Limb (tissue), 2 donors: Measurements from ENCODE around the gene GNAS-AS1.
A peak's percentile ranks its signal among the peaks of the same experiment; 100 is the strongest.

Experiments used
- DNase-seq, 2 donors: peaks; one replicate each; pipeline ENCODE4 v3.0.0-alpha.2; 2016; ENCODE audit errors: extremely low spot score in 2 of 2

GNAS-AS1 gene

DNA sequence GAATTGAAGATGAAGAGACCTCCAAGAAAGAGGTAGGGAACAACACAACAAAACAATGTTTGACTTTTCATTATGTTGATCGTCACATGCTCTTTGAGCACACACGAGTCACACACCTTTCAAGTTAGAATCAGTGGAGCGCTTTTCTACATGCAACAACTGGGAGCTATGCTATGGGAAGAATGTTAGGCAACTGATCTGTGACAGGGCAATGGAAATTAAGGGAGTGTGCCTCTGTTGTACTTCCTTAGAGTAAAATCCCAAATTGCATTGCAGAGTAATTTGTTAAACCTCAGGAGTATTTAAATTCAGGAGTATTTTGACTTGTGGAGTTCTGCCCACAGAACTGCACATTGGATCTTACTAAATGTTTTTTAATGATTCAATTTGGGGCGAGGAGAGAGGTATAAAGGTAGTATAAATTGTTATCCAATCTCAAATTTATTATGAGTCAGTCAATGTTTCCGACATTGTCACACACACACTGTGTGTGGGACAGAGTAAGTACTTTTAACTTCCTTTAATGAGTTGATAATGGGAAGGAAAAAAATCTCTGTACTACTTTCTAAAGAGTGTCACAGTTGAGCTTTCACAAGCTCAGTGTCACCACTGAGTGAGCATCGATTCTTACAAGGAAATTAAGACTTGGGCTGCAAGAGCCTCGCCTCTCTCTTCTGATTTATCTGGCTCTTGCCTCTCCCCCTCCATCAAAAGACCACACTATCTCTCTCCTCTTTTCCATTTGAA, 12.5 kb upstream of the GNAS-AS1 start:
- DNase-seq, result no peak

DNA sequence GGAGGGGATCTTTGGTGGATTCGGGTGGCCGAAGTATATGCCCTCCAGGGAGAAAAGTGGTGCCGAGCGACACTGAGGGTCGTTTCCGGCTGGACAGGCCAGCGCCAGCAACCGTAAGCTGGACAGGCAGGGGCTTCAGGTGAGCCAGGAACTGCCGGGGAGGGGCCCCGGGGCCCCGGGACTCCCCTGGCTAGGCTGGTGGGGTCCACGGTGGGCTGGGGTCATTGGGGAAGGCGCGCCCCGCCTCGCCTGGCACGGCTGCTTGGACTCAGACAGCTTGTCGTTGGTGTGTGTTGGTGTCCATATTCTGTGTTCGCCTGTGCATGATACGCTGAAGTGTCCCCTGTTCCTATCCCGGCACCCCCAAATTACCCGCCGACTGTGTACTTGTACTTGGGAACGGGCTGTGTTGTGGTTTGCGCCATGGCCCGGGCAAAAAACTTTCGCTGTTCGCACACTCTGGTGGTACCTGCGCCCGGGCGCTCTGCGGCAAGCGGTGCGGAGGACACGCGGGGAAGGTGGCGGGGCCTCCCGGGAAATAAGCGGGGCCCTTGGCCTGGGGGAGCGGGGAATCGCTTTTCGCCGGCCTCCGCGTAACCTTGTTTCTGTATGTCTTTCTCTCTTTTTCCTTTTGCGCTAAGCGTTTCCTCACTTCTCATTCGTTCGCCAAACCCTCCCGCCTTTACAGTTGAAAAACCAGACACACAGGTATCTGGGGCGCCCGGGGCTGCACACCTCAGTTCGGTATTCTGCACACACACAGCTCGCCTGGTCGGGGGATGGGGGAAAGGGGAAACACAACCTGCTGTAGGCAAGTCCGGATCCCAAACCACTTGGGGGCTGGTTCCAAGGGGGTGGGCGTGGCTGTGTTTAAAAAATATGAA, 5.0 kb upstream of the GNAS-AS1 start:
- DNase-seq, result peak in 1 of 2 donors; percentile 56

DNA sequence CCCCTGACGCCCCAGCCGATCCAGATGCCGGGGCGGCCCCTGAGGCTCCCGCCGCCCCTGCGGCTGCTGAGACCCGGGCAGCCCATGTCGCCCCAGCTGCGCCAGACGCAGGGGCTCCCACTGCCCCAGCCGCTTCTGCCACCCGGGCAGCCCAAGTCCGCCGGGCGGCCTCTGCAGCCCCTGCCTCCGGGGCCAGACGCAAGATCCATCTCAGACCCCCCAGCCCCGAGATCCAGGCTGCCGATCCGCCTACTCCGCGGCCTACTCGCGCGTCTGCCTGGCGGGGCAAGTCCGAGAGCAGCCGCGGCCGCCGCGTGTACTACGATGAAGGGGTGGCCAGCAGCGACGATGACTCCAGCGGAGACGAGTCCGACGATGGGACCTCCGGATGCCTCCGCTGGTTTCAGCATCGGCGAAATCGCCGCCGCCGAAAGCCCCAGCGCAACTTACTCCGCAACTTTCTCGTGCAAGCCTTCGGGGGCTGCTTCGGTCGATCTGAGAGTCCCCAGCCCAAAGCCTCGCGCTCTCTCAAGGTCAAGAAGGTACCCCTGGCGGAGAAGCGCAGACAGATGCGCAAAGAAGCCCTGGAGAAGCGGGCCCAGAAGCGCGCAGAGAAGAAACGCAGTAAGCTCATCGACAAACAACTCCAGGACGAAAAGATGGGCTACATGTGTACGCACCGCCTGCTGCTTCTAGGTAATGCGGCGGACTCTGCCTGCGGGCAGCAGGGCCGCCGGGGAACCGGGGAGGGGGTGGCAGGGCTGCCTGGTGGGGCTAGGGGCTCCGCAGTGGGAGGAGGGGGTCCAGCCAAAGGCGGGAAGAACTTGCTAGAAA, 4.2 kb upstream of the GNAS-AS1 start:
- no peak for DNase-seq

DNA sequence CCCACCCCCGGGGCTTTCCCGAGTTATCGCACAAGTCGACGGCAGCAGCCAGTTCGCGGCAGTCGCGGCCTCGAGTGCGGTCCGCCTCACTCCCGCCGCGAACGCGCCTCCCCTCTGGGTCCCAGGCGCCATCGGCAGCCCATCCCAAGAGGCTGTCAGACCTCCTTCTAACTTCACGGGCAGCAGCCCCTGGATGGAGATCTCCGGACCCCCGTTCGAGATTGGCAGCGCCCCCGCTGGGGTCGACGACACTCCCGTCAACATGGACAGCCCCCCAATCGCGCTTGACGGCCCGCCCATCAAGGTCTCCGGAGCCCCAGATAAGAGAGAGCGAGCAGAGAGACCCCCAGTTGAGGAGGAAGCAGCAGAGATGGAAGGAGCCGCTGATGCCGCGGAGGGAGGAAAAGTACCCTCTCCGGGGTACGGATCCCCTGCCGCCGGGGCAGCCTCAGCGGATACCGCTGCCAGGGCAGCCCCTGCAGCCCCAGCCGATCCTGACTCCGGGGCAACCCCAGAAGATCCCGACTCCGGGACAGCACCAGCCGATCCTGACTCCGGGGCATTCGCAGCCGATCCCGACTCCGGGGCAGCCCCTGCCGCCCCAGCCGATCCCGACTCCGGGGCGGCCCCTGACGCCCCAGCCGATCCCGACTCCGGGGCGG, 3.4 kb upstream of the GNAS-AS1 start:
- peak in 1 of 2 donors; percentile 31 for DNase-seq

DNA sequence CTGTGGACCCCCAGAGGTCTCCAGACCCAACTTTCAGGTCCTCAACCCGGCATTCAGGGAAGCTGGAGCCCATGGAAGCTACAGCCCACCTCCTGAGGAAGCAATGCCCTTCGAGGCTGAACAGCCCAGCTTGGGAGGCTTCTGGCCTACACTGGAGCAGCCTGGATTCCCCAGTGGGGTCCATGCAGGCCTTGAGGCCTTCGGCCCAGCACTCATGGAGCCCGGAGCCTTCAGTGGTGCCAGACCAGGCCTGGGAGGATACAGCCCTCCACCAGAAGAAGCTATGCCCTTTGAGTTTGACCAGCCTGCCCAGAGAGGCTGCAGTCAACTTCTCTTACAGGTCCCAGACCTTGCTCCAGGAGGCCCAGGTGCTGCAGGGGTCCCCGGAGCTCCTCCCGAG, 2.8 kb upstream of the GNAS-AS1 start:
- no peak for DNase-seq

DNA sequence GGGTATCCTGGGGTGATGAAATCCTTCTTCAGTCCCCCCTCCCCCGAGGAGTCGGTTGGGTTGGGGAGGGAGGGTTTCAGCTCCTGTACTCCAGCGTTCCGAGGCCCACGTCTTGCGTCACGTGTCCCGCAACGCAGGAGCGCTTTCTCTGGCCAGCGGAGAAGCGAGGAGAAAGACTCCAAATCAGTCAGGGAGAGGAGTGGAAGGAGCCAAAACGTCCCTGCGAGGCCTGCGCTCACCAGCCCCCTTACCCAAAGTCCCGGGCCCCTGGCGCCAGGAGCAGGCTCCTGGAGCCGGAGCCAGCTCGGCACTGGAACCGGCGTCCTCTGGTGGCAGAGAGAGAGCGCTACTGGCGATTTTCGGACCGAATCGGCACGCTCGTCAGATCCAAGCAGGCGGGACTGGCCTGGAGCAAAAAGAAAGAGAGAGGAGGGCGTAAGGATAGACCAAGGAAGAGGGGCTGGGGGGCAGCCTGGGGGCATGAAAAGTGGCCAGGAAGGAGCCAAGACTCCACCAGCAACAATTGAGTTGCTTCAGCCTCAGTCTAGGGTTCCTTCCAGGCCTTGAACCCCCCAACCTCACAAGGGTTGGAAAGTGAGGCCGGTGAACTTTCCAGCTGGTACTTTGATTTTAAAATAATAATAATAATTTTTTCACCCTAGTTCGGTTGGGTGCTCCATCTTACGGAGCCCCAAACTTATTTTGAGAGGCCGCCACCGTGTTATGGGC, 2.0 kb upstream of the GNAS-AS1 start, which contains the start of gene GNAS:
Gene GNAS, plus strand, starts transcription at position 174 of the 729 bp plus-strand sequence.
- peak; percentile 48 to 81 for DNase-seq

DNA sequence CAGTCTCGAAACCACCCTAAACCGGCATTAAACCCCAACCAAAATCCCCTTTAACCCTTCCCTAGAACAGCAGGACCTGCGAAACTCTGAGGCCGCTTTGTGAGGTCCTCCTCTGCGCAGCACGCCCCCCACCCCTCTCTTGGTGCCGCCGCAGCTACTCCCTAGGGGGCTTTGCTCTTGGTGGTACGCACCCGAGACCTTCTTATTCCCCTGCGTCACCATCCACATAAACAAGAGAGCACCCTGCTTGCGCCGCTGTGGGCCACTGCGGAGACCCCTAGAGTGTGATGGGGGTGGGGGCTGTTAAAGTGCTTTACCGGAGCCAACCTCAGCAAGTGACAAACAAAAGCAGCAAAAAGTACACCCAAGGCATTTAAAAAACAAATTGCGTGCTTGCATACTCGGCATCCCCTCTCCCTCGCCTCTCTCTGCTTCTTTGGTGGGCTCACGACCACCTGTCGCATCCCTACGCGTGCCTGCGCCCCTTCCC, 1.3 kb upstream of the GNAS-AS1 start:
- no peak for DNase-seq

DNA sequence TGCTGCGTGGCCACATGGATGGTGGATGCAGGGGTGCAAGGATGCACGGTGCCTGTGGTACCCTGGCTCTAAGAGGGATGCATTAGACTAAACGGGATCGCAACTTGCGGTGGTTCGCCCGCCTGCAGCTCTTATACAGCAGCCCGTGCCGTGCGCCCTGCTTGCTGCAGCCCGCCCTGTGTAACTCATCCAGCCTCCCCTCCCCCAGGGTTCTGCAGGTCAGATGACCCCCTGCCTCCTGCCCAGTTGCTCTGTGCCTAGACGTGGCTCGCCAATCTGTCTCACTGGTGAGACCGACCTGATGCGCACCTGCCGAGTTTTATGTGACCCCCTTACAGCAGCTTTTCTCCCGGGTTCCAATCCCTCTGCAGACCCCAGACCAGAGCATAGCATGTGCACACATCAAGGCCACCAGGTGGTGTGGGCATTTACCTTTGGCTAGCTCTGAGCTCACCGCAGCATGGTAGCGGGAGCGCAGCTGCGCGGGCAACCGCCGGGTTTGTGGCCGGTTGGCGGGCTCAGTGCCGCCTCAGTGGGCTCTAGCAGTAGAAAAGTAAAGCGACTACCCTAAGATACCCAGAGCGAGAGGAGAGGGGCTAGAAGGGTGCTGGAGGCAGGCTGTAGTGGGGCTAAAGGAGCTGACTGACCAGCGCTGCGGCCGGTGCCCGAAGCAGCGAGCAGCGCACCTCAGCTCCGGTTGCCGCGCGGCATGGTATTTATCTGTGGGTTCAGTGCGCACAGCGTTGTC, 693 bp upstream of the GNAS-AS1 start:
- DNase-seq, result no peak

DNA sequence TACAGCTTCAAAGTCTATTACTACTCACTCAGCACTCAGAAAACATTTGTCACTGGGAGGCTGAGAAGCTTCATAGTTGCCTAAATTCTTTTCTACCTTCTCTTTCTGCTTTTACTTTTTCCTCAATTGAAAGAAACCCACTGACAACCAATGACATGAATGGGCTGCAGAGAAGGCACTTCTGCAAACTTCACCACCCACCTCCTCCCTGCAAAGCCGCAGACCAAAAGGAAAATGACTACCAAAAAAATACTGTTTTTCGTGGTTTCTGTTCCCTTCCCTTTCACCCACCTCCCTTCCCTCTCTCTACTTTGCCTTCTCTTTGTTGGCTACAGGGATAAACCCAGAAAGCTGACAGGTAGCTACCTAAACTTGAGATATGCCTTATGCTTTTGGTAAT, 3.2 kb downstream of the GNAS-AS1 start:
- no peak for DNase-seq

DNA sequence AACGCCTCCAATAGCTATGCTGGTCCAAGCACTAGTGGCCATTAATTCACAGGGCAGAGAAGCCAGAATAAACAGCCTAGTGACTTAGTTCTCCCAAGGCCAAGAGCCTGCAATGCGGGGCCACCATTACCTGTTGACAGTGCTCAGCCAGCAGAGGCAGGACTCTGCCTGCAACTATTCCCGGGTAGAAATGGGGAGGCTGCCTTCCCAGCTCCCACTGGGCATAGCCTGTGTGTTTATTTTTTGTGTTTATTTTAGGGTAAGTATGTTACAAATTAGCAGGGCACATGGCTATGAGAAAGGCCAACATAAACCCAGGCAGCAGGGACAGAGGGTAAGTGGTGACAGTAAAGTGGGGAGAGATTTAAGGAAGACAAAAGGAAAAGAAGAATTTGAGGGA, 5.0 kb downstream of the GNAS-AS1 start:
- DNase-seq, result no peak

DNA sequence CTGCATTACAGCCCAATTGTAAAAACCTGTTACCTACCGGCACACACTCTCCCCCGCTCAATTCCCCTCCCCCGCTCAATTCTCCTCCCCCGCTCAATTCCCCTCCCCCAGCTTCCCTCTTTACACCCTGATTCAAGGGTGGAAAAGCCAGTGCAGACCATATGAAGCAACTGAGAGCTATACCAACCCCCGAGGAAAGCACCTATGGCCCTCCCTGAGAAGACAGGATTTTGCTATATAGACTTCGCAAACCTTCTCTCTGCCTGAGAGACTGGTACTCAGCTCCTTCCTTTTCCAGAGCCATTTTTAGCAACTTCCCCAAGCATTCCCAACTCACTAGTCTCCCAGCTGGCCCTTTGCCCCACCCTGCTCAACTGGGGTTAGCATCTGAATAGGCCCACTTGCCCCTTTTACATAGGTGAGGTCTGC, 7.6 kb downstream of the GNAS-AS1 start:
- DNase-seq, result no peak

DNA sequence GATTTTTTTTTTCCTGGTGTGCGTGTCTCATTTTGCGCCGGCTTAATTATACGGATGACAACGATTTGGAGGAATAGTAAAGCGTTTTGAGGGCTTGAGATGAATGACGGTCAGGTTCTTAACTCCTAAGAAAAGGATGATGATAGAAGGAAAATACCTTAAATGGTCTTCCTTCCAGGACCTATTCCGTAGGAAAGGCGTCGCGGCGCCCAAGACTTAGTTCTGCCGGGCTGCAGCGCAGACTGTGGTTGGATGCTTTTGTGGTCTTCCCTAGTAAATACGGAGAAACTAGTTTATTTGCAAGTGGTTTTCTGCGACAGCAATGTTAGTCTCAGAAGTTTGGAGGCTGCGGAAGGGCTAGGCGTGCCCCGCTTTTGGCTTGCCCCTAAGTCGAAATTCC, 8.4 kb downstream of the GNAS-AS1 start:
- no peak for DNase-seq

DNA sequence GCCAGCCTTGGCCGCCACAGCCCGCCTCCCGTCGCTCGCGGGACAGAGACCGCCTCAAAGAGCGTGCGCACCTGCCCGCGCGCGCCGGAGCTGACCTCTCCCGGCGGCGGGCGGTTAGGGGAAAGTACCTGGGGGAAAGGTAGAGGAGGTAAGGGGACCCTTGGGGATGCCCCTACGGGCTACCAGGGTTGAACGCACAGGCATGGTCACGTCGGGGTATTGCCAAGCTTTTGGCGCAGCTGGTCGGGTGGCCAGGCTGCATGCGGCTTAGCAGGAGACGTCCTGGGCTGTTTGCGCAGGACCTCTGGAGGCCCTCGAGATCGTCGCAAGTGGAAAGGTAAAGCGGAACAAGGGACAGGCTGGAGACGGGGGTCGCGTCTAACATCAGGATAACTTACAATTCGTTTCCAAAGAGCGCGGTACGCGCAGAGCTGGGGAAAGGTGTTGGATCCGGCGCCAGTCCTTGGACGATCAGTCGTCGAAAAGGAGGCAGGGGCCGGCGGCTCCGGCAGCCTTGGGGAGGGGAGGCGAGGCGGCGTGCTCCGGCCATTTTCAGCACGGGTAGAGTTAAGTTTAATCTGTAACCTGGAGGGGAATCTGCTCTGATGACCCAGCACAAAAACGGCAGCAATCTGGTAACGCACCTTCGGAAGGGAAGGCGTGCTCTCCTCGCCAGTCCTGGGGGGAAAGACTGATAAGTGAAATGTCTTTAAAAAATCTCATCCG, 9.0 kb downstream of the GNAS-AS1 start:
- no peak for DNase-seq

DNA sequence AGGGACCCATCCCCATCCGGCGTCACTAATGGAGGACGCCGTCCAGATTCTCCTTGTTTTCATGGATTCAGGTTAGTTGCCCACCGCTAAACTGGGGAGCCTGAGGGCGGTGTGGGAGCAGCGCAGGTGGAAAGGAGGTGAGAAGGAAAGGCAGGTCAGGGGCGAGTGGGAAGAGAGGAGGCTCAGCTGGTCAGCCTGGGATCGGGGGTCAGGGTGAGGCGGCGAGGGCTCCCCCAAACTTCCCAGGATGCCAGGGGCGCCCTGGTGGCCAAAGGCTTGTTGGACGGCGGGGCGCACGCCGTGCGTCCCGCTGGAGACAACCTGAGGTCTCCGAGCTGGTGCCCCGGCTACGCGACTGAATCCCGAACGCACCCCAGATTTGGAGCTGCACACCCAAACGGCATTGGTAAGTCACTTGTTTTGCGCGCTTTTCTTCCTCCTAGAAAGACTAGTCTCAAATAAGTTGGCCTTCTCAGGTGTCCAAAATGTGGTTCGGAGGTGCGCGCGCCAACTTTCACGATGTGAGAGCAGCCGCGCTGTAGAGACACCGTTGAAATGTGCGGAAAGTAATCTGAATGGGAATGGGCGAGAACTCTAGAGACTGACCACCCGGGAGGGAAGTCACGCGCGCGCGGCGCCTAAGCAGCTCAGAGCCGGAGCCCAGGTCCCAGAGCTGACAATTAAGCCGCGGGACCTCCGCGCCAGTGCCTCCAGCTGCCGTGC, 9.7 kb downstream of the GNAS-AS1 start:
- DNase-seq, result no peak

DNA sequence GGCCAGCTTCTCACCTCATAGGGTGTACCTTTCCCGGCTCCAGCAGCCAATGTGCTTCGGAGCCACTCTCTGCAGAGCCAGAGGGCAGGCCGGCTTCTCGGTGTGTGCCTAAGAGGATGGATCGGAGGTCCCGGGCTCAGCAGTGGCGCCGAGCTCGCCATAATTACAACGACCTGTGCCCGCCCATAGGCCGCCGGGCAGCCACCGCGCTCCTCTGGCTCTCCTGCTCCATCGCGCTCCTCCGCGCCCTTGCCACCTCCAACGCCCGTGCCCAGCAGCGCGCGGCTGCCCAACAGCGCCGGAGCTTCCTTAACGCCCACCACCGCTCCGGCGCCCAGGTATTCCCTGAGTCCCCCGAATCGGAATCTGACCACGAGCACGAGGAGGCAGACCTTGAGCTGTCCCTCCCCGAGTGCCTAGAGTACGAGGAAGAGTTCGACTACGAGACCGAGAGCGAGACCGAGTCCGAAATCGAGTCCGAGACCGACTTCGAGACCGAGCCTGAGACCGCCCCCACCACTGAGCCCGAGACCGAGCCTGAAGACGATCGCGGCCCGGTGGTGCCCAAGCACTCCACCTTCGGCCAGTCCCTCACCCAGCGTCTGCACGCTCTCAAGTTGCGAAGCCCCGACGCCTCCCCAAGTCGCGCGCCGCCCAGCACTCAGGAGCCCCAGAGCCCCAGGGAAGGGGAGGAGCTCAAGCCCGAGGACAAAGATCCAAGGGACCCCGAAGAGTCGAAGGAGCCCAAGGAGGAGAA, 10.5 kb downstream of the GNAS-AS1 start:
- no peak for DNase-seq

DNA sequence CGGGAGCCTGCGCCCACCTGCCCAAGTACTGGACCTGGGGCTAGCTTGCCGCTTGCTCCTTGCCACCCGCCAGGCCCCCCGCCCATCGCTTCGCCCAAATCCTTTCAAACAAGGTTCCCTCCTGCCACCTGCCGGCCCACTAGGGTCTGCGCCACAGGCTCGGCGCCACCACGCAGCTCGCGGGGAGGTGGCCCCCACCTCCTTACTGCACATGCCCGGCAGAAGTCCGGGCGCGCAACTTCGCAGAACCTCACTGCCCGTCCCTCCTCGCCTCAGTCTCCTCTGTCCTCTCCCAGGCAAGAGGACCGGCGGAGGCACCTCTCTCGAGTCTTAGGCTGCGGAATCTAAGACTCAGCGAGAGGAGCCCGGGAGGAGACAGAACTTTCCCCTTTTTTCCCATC, 11.2 kb downstream of the GNAS-AS1 start:
- DNase-seq, result peak; percentile 42 to 81

DNA sequence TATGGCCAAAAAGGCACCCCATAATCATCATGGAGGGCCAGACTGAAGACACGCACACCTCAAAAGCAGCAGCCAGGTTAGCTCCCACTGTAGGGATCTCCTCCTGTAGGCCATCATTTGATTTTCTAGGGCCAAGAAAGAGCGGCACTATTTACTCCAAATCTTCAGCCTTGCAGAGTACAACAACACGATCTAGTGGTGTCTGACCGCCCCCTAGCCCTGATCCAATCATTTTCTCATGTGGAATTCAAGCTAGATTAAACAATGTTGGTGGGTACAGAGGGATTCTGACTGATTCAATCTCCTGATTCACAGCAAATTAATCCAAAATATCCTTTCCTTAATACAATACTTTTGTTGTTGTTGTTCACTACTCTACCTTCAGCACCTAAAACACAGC, 12.5 kb downstream of the GNAS-AS1 start:
- DNase-seq, result no peak

DNA sequence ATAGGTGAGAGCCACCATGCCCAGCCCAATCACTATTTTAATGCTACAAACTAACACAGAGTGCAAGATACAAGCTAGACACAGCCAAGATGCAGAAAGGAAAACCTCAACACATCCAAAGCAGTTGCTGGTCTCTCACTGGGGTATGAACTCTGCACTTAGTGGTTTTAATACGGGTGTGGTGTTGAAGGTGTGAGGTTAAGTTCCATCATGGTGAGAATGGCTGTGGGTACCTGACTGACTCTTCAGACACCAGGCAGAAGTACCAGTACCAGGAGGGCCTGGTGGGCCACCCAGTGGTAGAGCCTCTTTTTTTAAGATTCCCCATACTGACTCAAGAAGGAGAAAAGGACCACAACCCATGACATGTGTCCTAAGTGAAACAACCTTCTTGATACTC, 13.0 kb downstream of the GNAS-AS1 start:
- DNase-seq, result no peak
